PFSK-1 (cell line): ENCODE data around the gene HCN2.

Experiments used
- FOXP2 ChIP-seq: optimal IDR thresholded peaks from 2 replicates; pipeline ENCODE3; 2011; ENCODE audit warnings: borderline replicate concordance, control low read depth, inconsistent platforms; ENCODE audit not compliant: insufficient read depth; ENCODE audit errors: extremely low read length, extremely low read depth
- POLR2AphosphoS5 ChIP-seq: IDR thresholded peaks from 2 replicates; pipeline ENCODE4 v1.6.1; 2012; ENCODE audit warnings: low read depth, mild to moderate bottlenecking, control low read depth, low read length, moderate library complexity
- SIN3A ChIP-seq: IDR thresholded peaks from 2 replicates; pipeline ENCODE4 v1.6.1; 2012; ENCODE audit warnings: mild to moderate bottlenecking, low read length, moderate library complexity, borderline replicate concordance; ENCODE audit not compliant: insufficient read depth
- TAF1 ChIP-seq: IDR thresholded peaks from 2 replicates; pipeline ENCODE4 v1.6.1; 2012; ENCODE audit warnings: low read length, control low read depth, borderline replicate concordance; ENCODE audit not compliant: insufficient read depth
- TF ChIP-seq, protein P1 (sequence below), 2 experiments: IDR thresholded peaks; 2 replicates each; pipeline versions ENCODE4 v1.6.1 to v1.8.0; 2011 to 2012; ENCODE audit warnings: low read depth in 2 of 2, low read length in 2 of 2, control low read depth in 1 of 2, inconsistent platforms in 1 of 2, mild to moderate bottlenecking in 1 of 2, moderate library complexity in 1 of 2; ENCODE audit not compliant: insufficient read depth in 1 of 2

DNA sequence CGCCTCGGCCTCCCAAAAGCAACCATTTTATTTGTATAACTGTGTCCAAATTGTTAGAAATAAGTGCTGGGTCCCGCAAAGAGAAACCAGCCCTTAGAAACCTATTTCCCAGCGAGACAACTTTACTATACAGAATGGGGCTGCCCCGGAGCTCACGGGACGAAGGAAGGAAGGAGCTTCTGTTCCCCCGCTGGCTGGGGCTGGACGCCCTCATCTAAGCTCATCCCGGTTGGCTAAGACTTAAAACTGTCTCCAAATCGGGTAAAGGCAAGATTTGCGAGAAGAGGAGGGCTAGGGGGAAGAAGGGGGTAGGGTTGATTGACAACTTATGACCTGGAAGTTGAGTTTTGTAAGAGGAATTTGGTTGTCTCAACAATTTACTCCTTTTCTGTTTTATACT, 29.6 kb upstream of the HCN2 start:
- TF ChIP-seq POLR2AphosphoS5 (no peak), TAF1 (no peak), SIN3A (no peak), FOXP2 (no peak)
- TF ChIP-seq, protein P1, sequence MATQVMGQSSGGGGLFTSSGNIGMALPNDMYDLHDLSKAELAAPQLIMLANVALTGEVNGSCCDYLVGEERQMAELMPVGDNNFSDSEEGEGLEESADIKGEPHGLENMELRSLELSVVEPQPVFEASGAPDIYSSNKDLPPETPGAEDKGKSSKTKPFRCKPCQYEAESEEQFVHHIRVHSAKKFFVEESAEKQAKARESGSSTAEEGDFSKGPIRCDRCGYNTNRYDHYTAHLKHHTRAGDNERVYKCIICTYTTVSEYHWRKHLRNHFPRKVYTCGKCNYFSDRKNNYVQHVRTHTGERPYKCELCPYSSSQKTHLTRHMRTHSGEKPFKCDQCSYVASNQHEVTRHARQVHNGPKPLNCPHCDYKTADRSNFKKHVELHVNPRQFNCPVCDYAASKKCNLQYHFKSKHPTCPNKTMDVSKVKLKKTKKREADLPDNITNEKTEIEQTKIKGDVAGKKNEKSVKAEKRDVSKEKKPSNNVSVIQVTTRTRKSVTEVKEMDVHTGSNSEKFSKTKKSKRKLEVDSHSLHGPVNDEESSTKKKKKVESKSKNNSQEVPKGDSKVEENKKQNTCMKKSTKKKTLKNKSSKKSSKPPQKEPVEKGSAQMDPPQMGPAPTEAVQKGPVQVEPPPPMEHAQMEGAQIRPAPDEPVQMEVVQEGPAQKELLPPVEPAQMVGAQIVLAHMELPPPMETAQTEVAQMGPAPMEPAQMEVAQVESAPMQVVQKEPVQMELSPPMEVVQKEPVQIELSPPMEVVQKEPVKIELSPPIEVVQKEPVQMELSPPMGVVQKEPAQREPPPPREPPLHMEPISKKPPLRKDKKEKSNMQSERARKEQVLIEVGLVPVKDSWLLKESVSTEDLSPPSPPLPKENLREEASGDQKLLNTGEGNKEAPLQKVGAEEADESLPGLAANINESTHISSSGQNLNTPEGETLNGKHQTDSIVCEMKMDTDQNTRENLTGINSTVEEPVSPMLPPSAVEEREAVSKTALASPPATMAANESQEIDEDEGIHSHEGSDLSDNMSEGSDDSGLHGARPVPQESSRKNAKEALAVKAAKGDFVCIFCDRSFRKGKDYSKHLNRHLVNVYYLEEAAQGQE (IDR thresholded peaks at IDR 0.05; ENCODE audit: insufficient read depth in 1 of 2, low read depth in 2 of 2, low read length in 2 of 2): no peak
